Mesendoderm (in vitro differentiated cells): ENCODE data around the gene TELO2.

Source experiments
- DNase-seq: peaks from one replicate; pipeline ENCODE4 v3.0.0; 2013
- H2AK5ac ChIP-seq: 2 replicates; pipeline ENCODE4 v1.6.1; 2013; ENCODE audit warnings: low read length, inconsistent platforms
- H2BK120ac ChIP-seq: 2 replicates; pipeline ENCODE4 v1.6.1; 2013; ENCODE audit warnings: low read depth, mild to moderate bottlenecking, low read length, moderate library complexity, mixed read lengths
- H2BK15ac ChIP-seq: replicated peaks from 2 replicates; pipeline ENCODE4 v1.6.1; 2013; ENCODE audit warnings: low read depth, mild to moderate bottlenecking, moderate library complexity
- H2BK5ac ChIP-seq: 2 replicates; pipeline ENCODE4 v1.6.1; 2013; ENCODE audit warnings: low read length, inconsistent platforms
- H3K18ac ChIP-seq: 2 replicates; pipeline ENCODE4 v1.6.1; 2013; ENCODE audit warnings: mild to moderate bottlenecking, low read length, mixed read lengths
- H3K23ac ChIP-seq: one replicate; pipeline ENCODE4 v1.6.1; 2013; ENCODE audit warnings: low read length
- H3K27ac ChIP-seq: 2 replicates; pipeline ENCODE4 v1.5.1; 2013; ENCODE audit warnings: low read depth, mild to moderate bottlenecking, inconsistent platforms, low read length, moderate library complexity
- H3K27me3 ChIP-seq: 2 replicates; pipeline ENCODE4 v1.6.1; 2013; ENCODE audit warnings: low read length, control low read depth, mild to moderate bottlenecking, inconsistent platforms; ENCODE audit not compliant: insufficient read depth, poor library complexity
- H3K36me3 ChIP-seq: 2 replicates; pipeline ENCODE4 v1.6.1; 2013; ENCODE audit warnings: low read length, inconsistent platforms; ENCODE audit not compliant: control insufficient read depth, insufficient read depth
- H3K4ac ChIP-seq: one replicate; pipeline ENCODE4 v1.6.1; 2013; ENCODE audit warnings: low read depth, mild to moderate bottlenecking, low read length, moderate library complexity
- H3K4me1 ChIP-seq: 2 replicates; pipeline ENCODE4 v1.6.1; 2013; ENCODE audit warnings: low read depth, low read length, inconsistent platforms; ENCODE audit not compliant: control insufficient read depth
- H3K4me2 ChIP-seq: 2 replicates; pipeline ENCODE4 v1.6.1; 2013; ENCODE audit warnings: low read length
- H3K4me3 ChIP-seq: 2 replicates; pipeline ENCODE4 v1.5.1; 2013; ENCODE audit warnings: mild to moderate bottlenecking, low read length
- H3K56ac ChIP-seq: one replicate; pipeline ENCODE4 v1.6.1; 2013; ENCODE audit warnings: low read length
- H3K79me1 ChIP-seq: 2 replicates; pipeline ENCODE4 v1.6.1; 2013; ENCODE audit warnings: low read length, inconsistent platforms
- H3K79me2 ChIP-seq: 2 replicates; pipeline ENCODE4 v1.6.1; 2013; ENCODE audit warnings: mild to moderate bottlenecking, low read length; ENCODE audit not compliant: control insufficient read depth, insufficient read depth
- H3K9ac ChIP-seq: 2 replicates; pipeline ENCODE4 v1.6.1; 2013; ENCODE audit warnings: low read length, inconsistent platforms
- H4K5ac ChIP-seq: one replicate; pipeline ENCODE4 v1.6.1; 2013; ENCODE audit warnings: low read length
- H4K8ac ChIP-seq: one replicate; pipeline ENCODE4 v1.6.1; 2013; ENCODE audit warnings: low read depth, mild to moderate bottlenecking, control low read depth, low read length, moderate library complexity
- WGBS: extraction: QIAGEN DNeasy Blood & Tissue Kit; methylation state at CpG from one replicate; pipeline ENCODE4 v1.1.7; 2013; ENCODE audit warnings: low lambda C conversion rate, missing lambda C conversion rate; ENCODE audit not compliant: insufficient coverage; ENCODE audit errors: extremely low coverage; 5-methylcytosine and 5-hydroxymethylcytosine counted together

The TELO2 gene

GRCh38 chr16:1534021-1535020 lies 41.2 kb downstream of the TELO2 start:
- H3K79me1 ChIP-seq = no peaks in the 10 kb centered on the region
- no peak overlapping the region for H4K8ac ChIP-seq
- H3K79me2 ChIP-seq = no peaks in the 10 kb centered on the region
- H2BK5ac ChIP-seq = no peak overlapping the region
- no peak overlapping the region for H2BK120ac ChIP-seq
- WGBS = no CpG with 5 or more reads among the region's 57 CpGs
- no peak overlapping the region for H2AK5ac ChIP-seq
- H2BK15ac ChIP-seq = no peak overlapping the region
- H4K5ac ChIP-seq = no peak overlapping the region
- no peaks in the 10 kb centered on the region for H3K36me3 ChIP-seq
- no peak overlapping the region for H3K4me2 ChIP-seq
- no peak overlapping the region for H3K9ac ChIP-seq
- H3K27ac ChIP-seq = no peak overlapping the region
- H3K27me3 ChIP-seq = no peaks in the 10 kb centered on the region
- H3K56ac ChIP-seq = no peak overlapping the region
- no peak overlapping the region for H3K23ac ChIP-seq
- H3K4ac ChIP-seq = no peak overlapping the region
- H3K4me1 ChIP-seq = no peaks in the 10 kb centered on the region
- no peak overlapping the region for H3K4me3 ChIP-seq
- no peak overlapping the region for H3K18ac ChIP-seq
- DNase-seq = no peak

- H3K79me2 ChIP-seq = no peaks in the 10 kb centered on the region
- H2BK120ac ChIP-seq = no peak overlapping the region
- H3K56ac ChIP-seq = no peak overlapping the region
- no peaks in the 10 kb centered on the region for H3K79me1 ChIP-seq
- no peak overlapping the region for H3K18ac ChIP-seq
- no peaks in the 10 kb centered on the region for H3K36me3 ChIP-seq
- H3K4me1 ChIP-seq = no peaks in the 10 kb centered on the region
- no peak for DNase-seq
- no peak overlapping the region for H3K4me3 ChIP-seq
- no peak overlapping the region for H3K4me2 ChIP-seq
- no peak overlapping the region for H4K8ac ChIP-seq
- no peak overlapping the region for H2BK5ac ChIP-seq
- H3K4ac ChIP-seq = no peak overlapping the region
- H2AK5ac ChIP-seq = no peak overlapping the region
- H2BK15ac ChIP-seq = no peak overlapping the region
- no peak overlapping the region for H3K23ac ChIP-seq
- no peak overlapping the region for H4K5ac ChIP-seq
- no peak overlapping the region for H3K27ac ChIP-seq
- no CpG with 5 or more reads among the region's 39 CpGs for WGBS
- no peaks in the 10 kb centered on the region for H3K27me3 ChIP-seq
- H3K9ac ChIP-seq = no peak overlapping the region
These were observed 42.5 kb downstream of the TELO2 start for GRCh38 chr16:1535391-1536291.

GRCh38 chr16:1536601-1537000 lies 43.4 kb downstream of the TELO2 start:
- H3K79me2 ChIP-seq = no peaks in the 10 kb centered on the region
- DNase-seq = no peak
- no peaks in the 10 kb centered on the region for H3K36me3 ChIP-seq
- H3K27ac ChIP-seq = no peak overlapping the region
- H3K9ac ChIP-seq = no peak overlapping the region
- H3K4me3 ChIP-seq = no peak overlapping the region
- H3K79me1 ChIP-seq = no peaks in the 10 kb centered on the region
- no peak overlapping the region for H2BK5ac ChIP-seq
- no peak overlapping the region for H4K8ac ChIP-seq
- H3K27me3 ChIP-seq = no peaks in the 10 kb centered on the region
- H2AK5ac ChIP-seq = no peak overlapping the region
- no peak overlapping the region for H3K23ac ChIP-seq
- H2BK120ac ChIP-seq = no peak overlapping the region
- H3K56ac ChIP-seq = no peak overlapping the region
- no peak overlapping the region for H3K4ac ChIP-seq
- H3K18ac ChIP-seq = no peak overlapping the region
- H4K5ac ChIP-seq = no peak overlapping the region
- no peak overlapping the region for H3K4me2 ChIP-seq
- no CpG with 5 or more reads among the region's 13 CpGs for WGBS
- H3K4me1 ChIP-seq = no peaks in the 10 kb centered on the region
- H2BK15ac ChIP-seq = no peak overlapping the region

GRCh38 chr16:1537138-1537577 lies 44.0 kb downstream of the TELO2 start:
- no peak overlapping the region for H3K4ac ChIP-seq
- H3K4me3 ChIP-seq = no peak overlapping the region
- H3K36me3 ChIP-seq = no peaks in the 10 kb centered on the region
- H3K18ac ChIP-seq = no peak overlapping the region
- WGBS = no CpG with 5 or more reads among the region's 27 CpGs
- H3K9ac ChIP-seq = no peak overlapping the region
- H3K23ac ChIP-seq = no peak overlapping the region
- no peak overlapping the region for H2BK15ac ChIP-seq
- no peak overlapping the region for H2BK120ac ChIP-seq
- no peaks in the 10 kb centered on the region for H3K27me3 ChIP-seq
- no peaks in the 10 kb centered on the region for H3K79me2 ChIP-seq
- H3K27ac ChIP-seq = no peak overlapping the region
- H3K56ac ChIP-seq = no peak overlapping the region
- DNase-seq = no peak
- H2BK5ac ChIP-seq = no peak overlapping the region
- H4K5ac ChIP-seq = no peak overlapping the region
- H3K4me2 ChIP-seq = no peak overlapping the region
- H3K79me1 ChIP-seq = no peaks in the 10 kb centered on the region
- no peak overlapping the region for H4K8ac ChIP-seq
- H3K4me1 ChIP-seq = no peaks in the 10 kb centered on the region
- H2AK5ac ChIP-seq = no peak overlapping the region

GRCh38 chr16:1537763-1538289 lies 44.7 kb downstream of the TELO2 start:
- no peak overlapping the region for H3K27ac ChIP-seq
- H2BK15ac ChIP-seq = no peak overlapping the region
- no peak overlapping the region for H4K8ac ChIP-seq
- H3K18ac ChIP-seq = no peak overlapping the region
- no peak overlapping the region for H2BK120ac ChIP-seq
- no peaks in the 10 kb centered on the region for H3K36me3 ChIP-seq
- peak overlapping the region; percentile 29 for H3K23ac ChIP-seq
- H3K4me1 ChIP-seq = no peaks in the 10 kb centered on the region
- H3K9ac ChIP-seq = no peak overlapping the region
- H3K4ac ChIP-seq = no peak overlapping the region
- no peak overlapping the region for H3K56ac ChIP-seq
- WGBS = no CpG with 5 or more reads among the region's 26 CpGs
- no peaks in the 10 kb centered on the region for H3K79me1 ChIP-seq
- no peak overlapping the region for H2BK5ac ChIP-seq
- no peak for DNase-seq
- no peak overlapping the region for H3K4me2 ChIP-seq
- H4K5ac ChIP-seq = no peak overlapping the region
- no peak overlapping the region for H2AK5ac ChIP-seq
- no peaks in the 10 kb centered on the region for H3K27me3 ChIP-seq
- H3K4me3 ChIP-seq = no peak overlapping the region
- no peaks in the 10 kb centered on the region for H3K79me2 ChIP-seq
